Fibroblast of pulmonary artery (primary cell): ENCODE data around the gene MTARC1.

Experiments
- DNase-seq: peaks from one replicate; pipeline ENCODE4 v3.0.0-alpha.2; 2010; ENCODE audit warnings: low read depth
- H3K4me3 ChIP-seq: replicated peaks from 2 replicates; pipeline ENCODE4 v1.5.1; 2011; ENCODE audit warnings: low read depth, mild to moderate bottlenecking, control low read depth, low read length, moderate library complexity
- TF ChIP-seq, protein P1 (sequence below): IDR thresholded peaks from 2 replicates; pipeline ENCODE4 v1.5.1; 2011; ENCODE audit warnings: mild to moderate bottlenecking, control low read depth, low read length, inconsistent platforms; ENCODE audit errors: missing control alignments

MTARC1 gene

DNA sequence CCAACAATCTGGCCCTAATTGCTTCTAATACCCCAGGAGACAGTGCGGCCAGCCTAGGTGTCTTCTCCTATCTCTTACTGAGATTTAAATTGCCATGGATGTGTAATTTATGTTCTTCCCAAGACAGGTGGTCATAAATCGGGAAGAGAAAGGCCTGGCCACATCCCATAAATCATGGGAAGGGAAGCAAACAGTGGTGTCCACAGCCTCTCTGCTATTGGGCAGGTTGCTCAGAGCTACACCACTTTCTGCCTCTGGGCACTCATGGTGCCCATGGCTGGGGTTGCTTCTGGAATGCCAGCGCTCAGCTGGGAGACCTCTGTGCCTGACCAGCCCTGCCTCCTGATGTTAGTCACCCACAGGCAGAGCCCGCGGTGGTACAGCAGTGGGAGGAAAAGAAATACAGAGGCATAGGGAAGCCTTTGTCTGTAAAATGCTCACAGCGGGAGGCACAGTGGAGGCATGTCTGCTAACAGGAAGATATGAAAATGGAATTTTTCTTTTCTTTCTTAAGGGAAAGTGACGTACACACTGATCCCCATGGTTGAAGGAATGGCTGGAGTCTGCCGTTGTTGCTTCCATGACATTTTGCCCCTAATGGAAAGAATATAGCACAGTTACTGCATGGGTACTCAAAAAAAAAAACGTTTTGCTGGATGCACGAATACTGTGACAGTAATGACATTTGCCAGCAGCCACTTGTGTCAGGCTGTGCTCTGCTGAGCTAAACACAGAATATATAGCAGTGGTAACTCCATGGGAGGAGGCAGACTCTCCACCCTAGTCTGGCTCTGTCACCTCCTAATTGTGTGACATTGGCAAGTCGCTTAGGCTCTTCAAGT, 21.9 kb downstream of the MTARC1 start:
- DNase-seq = no peak
- TF ChIP-seq, protein P1, sequence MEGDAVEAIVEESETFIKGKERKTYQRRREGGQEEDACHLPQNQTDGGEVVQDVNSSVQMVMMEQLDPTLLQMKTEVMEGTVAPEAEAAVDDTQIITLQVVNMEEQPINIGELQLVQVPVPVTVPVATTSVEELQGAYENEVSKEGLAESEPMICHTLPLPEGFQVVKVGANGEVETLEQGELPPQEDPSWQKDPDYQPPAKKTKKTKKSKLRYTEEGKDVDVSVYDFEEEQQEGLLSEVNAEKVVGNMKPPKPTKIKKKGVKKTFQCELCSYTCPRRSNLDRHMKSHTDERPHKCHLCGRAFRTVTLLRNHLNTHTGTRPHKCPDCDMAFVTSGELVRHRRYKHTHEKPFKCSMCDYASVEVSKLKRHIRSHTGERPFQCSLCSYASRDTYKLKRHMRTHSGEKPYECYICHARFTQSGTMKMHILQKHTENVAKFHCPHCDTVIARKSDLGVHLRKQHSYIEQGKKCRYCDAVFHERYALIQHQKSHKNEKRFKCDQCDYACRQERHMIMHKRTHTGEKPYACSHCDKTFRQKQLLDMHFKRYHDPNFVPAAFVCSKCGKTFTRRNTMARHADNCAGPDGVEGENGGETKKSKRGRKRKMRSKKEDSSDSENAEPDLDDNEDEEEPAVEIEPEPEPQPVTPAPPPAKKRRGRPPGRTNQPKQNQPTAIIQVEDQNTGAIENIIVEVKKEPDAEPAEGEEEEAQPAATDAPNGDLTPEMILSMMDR = no peak
- no peak overlapping the region for H3K4me3 ChIP-seq

DNA sequence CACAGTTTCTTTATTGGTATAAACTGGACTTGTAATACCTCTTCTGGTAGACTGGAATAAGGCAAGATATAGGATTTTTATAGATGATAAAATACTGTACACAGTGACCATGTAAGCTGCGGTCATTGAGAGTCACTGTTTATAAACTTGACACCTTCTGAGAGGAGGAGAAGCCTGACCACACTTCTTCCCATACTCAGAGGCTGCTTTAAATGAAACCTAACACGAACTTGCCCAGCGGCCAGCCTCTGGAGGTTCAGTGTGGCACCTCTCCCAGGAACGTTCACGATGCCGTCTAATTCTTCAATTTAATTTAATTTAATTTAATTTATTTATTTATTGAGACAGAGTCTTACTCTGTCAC, 22.5 kb downstream of the MTARC1 start:
- no peak overlapping the region for H3K4me3 ChIP-seq
- TF ChIP-seq, protein P1 = no peak
- no peak for DNase-seq

DNA sequence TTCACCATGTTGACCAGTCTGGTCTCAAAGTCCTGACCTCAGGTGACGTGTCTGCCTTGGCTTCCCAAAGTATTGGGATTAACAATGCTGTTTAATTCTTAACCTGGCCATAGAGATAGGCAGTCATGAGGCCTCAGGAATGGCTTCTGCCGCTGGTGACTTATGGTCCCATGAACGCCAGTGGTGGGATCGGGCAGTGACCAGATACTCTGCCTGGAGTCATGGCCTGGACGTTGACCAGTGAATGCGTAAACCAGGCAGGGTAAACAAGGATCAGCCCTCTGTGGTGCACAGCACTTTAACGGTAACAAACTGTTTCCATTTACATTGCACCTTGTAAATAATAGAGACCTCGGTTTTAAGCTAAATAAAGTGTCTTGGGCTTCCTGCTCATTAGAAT, 23.0 kb downstream of the MTARC1 start:
- no peak overlapping the region for H3K4me3 ChIP-seq
- DNase-seq = no peak
- TF ChIP-seq, protein P1 = no peak

DNA sequence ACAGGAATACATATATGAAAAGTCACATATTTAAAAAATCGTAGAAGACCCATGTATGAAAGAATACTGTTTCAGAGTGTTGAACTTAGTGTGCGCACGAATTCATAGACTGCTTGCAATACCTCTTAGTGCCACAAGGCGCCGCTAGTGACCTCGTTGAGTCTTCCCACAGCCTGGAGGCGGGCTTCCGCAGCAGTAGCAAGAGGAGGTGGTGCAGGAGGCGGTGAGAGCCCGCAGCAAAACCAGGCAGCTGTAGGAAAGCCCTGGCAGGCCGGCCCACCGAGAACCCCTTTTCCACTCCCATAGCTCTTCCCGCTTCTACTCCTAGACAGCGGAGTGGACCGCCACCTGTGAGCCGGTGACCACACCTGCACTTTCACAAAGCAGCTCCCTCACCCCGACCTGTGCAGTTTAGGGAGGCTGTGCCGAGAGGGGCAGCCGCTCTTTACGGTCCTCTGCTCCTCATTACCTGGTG, 23.5 kb downstream of the MTARC1 start:
- TF ChIP-seq, protein P1 = peak; percentile 98
- DNase-seq = peak; percentile 88
- peak overlapping the region; percentile 25 for H3K4me3 ChIP-seq

DNA sequence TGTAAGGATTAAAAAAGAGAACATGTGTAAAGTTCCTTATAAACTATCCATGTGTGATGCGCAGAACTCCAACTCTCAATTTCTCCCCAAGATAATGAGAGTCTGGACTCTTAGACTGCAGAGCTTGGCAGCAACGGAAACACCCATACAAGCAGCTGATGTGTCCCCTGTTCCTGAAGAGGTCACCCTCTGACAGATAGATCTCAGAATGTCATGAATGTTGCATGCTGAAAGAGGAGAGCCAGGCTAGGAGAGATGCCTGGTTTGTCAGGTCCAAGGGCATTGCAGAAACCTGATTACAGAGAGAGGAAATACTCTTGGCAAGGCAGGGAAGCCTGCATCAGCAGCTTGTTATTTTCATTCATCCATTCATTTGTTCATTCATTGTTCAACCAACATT, 24.2 kb downstream of the MTARC1 start:
- TF ChIP-seq, protein P1 = no peak
- DNase-seq = no peak
- H3K4me3 ChIP-seq = no peak overlapping the region

DNA sequence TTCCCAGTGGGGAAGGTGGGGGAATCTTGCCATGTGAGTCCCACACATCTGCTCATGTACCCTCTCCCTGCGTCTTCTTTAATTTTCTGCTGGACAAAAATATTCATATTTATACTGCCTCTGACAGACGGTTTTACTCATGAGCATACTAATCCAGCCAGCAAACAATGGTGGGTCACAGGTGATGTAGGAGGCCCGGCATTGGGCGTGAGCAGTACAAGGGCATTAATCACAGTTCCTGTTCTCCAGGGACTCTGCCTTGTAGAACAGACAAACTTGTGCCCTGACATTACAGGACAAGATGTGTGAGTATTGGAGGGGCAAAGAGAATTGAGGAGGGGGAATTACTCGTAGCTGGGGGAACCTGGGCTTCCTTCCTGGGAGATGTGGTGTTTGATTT, 25.0 kb downstream of the MTARC1 start:
- TF ChIP-seq, protein P1 = no peak
- DNase-seq = no peak
- no peak overlapping the region for H3K4me3 ChIP-seq

DNA sequence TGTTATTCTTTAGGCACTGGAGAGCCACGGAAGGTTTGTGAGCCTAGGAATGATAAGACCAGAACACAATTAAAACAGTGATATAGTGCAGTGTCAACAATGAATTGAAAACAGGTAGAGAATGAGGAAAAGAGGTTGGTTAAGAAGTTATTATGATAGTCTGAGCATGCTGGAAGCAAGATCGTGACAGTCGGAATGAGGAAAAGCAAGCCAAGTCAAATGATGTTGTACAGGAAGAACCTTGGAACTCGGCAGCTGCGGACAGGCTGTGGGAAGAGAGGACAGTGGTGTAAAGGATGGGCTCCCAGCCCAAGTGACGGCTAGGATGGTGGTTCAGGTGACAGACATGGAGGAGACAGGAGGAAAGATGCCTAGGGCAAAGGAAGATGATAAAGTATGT, 25.6 kb downstream of the MTARC1 start:
- TF ChIP-seq, protein P1 = no peak

More for the DNA sequence above, 25.6 kb downstream of the MTARC1 start:
- no peak overlapping the region for H3K4me3 ChIP-seq
- no peak for DNase-seq
